OCI-M1 (cell line): ENCODE measurements around the gene GPR65.

Experiments used
- DNase-seq: peaks from one replicate; lab custom pipeline; 2025; lab: John Stamatoyannopoulos, UW

GPR65 gene, protein sequence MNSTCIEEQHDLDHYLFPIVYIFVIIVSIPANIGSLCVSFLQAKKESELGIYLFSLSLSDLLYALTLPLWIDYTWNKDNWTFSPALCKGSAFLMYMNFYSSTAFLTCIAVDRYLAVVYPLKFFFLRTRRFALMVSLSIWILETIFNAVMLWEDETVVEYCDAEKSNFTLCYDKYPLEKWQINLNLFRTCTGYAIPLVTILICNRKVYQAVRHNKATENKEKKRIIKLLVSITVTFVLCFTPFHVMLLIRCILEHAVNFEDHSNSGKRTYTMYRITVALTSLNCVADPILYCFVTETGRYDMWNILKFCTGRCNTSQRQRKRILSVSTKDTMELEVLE

DNA sequence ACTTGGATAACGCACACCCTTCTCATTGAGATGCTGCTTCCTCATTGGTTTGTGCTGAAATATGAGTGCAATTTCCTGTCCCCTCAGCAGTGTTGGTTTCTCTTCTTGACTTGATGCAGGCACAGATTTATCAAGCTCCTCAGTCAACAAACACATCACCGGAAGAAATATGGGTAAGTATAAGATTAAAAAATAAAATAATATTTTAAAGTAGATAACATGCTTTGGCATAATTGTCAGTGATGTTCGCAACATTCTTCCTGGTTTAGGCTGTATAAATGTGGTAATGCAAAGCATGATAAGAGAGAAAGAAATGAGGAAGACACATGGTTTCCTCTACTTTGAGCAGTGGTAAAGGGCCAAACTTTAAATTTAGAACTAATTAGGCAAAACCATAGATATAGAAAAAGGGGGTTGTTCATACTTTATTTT lies at the start of gene GPR65:
GPR65 (plus strand) TSS at position 86 of the 432 bp plus-strand sequence. CDS start 5,713 bp downstream, outside the sequence.
- DNase-seq = peak; percentile 83

DNA sequence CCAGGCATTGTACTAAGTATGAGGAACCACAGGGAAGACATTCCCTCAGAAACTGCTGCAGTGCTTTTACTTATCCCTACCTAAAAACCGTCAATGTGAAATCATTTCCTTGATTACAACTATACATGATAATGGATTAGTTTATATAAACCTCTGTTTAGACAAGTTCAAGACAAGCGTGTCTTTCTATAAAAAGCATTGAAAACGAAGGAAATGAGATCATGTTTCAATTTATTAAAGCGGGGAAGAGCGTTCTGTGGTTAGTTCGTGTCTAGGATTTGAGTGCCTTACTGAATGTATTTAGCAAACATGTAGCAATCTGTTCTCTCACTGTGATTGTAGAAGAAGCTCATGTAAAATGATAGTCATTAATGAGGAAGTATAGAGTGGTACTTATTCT lies 49.4 kb upstream of the GPR65 start:
- DNase-seq = no peak

DNA sequence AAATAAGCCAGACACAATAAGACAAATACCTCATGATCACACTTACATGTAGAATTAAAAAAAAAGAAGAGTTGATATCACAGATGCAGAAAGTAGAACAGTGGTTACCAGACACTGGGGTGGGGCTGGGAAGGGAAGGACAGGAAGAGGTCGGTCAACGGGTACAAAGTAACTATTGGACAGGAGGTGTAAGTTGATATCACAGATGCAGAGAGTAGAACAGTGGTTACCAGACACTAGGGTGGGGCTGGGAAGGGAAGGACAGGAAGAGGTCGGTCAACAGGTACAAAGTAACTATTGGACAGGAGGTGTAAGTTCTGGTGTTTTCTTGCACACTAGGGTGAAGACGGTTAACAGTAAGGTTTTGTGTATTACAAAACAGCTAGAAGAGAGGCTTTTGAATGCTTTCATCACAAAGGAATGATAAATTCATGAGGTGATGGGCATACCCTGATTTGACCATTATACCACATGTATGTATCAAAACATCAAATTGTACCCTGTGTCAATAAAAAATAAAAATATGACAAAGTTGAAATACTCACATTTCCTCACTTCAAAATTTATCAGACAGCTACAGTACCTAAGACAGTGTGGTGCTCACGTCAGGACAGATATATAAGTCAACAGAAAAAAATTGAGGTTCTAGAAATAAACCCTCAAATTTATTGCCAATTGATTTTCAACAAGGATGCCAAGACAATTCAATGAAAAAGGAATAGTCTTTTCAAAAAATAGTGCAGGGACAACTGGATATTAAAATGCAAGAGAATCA lies 44.7 kb upstream of the GPR65 start:
- DNase-seq = no peak

DNA sequence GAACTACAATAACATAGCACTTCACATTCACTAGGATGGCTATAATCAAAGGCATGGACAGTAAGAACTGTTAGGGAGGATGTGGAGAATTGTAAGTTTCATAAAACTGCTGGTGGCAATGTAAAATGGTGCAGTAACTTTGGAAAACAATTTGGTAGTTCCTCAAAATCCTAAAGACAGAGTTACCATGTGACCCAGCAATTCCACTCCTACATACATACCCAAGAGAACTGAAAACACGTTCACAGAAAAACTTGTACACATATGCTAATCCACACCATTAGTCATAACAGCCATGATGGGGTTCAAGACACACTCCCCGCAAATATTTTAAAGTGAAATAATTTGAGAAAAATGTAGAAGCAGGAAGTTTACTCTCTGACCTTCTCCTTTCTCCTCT lies 43.7 kb upstream of the GPR65 start:
- no peak for DNase-seq

DNA sequence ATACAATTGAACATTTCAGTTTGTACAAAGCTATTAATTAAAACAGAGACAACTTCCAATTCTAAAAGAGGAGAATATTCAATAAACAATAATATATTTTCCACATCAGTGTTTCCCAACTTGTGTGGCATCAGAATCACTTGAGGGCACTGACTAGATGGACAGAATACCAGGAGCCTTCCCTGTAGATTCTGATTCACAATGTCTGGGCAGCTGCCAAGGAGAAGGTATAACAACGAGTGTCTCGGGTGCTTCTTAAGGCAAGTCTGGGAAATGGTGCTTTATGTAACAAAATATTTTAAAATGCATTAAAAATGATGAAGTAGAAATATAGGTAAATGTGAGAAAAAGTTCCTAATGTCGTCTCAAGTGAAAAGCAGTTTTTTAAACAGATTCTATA lies 38.1 kb upstream of the GPR65 start:
- DNase-seq = no peak

DNA sequence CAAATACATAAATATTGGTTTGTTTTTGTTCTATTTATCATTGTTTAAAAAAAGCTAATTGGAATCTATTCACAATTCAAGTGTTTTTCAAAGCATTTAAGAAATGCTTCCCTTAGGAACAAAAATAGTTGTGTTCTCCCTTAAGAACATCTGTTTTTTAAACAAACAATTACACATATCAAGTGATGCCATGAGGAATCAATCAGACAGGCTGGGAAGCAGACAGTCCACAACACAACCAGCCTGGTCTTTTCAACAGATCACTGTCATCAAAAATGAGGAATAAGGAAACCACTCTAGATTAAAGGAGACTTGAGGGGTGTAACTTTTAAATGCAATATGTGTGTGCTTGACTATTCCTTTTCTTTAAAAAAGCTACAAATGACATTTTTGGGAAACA lies 37.4 kb upstream of the GPR65 start:
- no peak for DNase-seq

DNA sequence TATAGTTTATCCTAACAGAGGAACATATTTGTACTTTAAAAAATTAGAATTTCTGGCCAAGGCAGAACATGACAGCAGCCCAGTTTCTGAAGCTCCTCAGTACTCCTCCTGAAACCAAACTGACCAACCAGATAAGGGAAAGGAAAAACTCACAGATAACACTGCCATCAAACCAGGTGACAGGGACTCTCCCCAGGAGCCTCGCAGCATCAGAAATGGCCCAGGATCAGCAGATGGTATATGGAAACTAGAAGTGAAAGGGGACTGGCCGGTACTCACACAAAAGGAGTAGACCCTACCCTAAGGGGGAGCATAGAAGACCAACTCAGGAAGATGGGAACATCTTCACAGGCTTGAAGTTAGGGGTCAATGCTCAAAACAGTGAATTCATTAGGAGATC lies 33.9 kb upstream of the GPR65 start:
- DNase-seq = no peak

DNA sequence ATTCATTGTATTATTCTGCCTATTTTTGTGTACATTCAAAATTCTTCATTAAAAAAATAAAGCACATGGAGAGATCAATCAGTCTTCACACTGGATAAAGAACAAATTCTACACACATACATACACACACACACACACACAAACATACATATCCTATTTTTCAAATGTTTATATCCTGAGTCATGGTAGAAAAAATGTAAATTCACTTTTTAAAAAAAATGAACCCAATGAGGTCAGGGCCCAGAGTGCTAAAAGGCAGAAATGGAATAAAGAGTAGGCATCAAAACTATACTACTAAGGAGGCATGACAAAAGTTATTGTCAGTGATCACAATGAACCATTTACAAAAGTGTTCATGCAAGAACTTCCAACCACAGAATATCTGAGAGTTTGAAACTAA lies 29.3 kb upstream of the GPR65 start:
- no peak for DNase-seq

DNA sequence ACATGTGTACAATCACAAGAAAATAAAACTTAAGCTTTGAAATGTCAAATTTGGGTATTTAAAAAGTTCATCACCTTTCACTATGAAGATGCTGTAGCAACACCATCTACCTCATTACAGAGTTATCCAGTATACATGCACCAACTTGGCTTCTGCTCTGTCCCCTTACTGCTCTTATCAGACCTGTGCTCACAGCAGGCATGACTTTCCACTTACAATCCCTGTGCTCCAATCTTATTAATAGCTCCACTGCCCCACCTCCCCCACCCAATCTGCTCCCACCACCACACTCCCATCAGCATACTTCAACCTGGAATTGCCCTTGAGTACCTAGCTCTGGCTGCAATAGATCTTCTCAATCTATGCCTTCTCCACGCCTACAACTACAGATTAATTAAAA lies 25.2 kb upstream of the GPR65 start:
- DNase-seq = no peak

DNA sequence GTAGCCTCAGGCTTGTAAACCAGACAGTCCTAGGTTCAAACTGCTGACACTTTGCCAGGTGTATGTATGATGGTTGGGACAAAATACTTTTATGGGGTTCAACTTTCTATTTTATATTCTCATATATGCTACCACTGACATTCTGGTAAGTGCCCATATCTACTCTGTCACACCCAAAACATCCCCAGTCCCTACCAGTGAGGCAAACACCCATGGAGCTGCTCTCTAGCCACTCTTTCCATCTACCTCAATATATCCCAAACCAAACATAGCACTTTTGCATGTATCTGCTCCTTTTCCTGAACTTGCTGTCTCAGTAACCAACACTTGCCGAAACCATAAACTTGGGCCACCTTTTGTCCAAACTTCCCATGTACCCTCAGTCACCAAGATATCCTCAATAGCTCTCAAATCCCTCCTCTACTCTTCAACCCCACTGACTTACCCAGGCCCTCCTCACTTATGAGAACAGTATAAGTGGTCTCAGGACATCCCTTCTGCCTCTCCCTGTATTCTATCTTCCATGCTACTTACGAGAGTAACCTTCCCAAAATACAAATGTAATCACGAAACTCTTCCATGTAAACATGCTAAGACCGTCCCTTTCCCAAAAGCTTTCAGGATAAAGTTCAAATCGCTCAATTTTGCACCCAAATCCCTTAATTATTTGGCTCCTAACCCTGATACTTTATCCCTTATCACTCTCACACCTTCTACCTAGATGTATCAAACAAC lies 15.5 kb upstream of the GPR65 start:
- no peak for DNase-seq

DNA sequence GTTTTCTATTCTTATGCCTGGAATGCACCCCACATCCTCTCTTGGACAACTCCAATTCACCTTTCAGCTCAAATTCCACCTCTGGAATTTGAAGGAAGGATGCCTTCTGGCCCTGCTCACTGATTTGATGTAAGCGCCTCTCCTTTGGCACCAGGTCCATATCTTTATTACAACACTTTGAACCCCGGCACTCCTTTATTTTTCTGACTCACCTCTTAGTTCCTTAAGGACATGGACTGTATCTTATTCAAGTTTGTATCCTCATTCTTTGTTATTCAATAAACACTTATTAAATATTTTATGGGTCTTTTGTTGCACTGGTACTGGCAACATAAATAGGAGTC lies 15.0 kb upstream of the GPR65 start:
- no peak for DNase-seq

DNA sequence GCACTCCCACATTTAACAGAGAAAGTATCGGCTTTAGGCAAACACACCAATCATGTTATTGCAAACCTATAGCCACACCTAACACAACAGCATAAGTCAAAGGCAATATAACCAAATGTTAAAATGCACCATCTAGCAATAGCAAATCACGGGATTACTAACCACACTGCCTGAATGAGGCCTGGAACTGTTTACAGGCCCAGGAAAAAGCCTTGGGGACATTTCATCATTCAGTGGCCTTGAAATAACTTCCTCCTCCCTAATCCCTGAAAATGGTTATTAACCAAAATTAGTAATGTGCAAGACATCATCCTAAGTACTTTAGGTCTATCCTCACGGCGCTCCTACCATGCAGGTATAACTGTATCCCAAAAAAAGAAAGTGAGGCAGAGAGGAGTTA lies 14.3 kb upstream of the GPR65 start:
- no peak for DNase-seq

DNA sequence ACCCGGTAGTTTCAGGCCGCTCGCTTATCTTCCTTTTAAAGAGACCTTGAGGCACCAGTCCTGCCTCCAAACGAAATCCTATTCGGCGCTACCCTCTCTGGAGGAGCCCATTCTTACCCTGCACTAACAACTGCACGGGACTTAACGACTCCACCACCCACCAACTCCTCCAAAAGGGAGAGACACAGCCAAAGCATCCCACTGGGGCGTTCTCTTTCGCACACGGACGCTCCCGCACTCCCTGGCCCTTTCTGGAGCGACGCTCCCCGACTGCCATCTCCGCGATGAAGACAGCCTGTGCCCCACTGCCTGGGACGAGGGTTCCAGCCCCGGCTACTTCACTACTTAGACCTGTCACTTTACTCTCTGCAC lies 12.6 kb upstream of the GPR65 start:
- DNase-seq = peak; percentile 66

DNA sequence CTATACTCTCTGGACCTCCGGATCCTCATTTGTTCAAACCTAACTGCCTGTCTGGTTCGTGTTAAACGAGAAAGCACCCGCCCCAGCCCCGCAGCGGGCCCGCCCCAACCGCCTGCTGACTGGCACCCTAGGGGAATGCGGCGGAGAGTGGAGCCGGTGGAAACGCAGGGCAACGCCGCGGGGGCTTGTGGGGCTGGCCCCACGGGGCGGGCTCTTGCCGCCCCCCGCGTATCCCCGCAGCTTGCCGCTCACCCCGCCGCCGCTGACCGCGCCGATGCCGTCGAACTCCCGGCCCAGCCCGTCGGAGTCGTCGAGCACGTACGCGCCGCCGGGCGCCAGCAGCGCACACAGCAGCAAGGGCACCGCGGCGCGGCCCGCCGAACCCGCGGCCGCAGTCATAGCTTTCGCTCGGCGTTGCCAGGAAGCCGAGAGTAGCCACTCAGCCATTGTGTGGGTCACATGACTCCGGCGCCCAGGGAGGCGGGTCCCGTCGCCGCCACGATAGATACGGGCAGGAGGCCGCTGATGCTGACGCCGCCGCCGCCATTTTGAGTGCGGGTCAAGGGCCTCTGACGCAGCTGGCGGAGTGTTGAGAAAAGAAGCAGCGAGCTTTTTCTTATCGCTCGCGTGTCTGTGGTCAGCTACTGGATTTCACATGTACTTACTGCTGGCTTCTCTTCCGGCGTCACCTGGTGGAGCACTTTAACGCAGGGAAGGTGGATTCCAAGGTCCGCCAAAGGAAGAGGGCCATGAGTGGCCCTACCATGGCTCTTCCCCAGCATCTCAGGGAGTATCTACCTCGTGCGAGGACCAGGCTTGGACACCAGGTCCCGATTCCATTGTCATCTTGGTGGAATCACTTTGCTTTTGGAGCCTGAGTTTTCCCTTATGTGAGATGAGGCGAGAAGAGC lies 12.0 kb upstream of the GPR65 start, which contains the start of gene GALC:
GALC (minus strand) TSS at position 465 of the 911 bp plus-strand sequence; CDS start at position 447, 18 bp downstream.
- DNase-seq = peak; percentile 95

DNA sequence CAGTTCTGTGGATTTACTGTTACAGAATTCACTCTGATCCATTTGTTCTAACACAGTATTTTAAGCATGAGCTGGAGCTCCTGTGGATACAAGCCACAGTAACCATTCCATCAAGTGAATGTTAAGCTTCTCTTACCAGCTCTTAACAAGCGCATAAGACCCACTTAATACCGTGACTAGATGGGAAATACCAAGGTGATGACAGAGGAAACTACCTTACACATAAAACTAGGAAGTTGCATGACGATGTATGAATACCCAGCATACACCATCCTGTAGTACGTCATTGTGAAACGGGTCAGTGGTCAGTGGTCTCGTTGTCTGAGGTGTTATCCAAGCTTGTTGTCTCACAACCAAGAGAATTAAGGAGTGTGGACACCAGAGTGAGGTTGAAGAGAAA lies 10.0 kb upstream of the GPR65 start:
- DNase-seq = peak; percentile 92

DNA sequence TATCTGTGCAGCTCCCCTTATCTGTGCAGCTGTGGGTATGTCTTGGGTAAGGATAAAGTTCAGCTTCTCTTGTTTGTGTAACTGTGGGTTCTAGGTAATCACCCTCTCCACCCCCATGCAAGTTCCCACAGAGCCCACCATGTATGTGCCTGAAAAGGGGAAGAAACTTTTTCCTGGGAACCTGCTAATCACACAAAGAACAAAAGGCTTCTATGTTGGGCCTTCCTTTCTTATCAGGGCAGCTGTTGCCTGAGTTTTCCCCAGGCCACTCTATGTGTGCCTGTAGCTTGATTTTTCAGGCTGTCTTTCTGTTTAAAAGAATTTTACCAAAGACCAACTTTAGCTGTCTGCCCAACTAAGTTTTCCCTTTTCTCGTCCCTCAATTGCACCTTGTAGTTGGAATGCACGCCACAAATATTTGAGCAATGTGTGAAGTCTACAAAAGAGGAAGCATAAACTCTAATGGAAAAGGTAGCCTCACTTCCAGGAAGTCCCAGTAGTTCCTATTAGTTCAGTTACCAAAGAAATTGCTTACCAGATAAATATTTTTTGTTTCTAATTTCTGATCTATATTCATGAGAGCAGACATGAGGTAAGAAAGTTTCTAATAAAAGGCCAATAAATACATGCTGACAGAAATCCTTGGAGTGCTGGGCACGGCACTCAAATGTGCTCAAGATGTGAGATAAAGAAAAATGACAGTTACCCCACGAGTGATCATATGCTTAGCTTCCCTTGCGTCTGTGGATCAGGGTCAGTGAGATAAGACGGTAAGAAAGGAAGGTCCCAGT lies 9.2 kb upstream of the GPR65 start:
- peak; percentile 92 for DNase-seq

DNA sequence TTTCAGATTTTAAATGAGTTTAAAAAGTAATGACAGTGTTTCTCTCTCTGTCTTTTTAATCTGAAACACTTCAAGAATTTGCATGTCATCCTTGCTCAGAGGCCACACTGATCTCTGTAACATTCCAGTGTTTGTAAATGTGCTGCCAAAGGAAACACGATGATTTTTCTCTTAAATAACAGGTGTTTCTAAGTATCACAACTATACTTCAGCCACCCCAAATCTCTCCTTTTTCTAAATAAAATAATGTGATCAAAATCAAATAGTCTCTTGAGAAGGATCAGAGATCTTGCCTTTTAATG lies 8.7 kb upstream of the GPR65 start:
- no peak for DNase-seq

DNA sequence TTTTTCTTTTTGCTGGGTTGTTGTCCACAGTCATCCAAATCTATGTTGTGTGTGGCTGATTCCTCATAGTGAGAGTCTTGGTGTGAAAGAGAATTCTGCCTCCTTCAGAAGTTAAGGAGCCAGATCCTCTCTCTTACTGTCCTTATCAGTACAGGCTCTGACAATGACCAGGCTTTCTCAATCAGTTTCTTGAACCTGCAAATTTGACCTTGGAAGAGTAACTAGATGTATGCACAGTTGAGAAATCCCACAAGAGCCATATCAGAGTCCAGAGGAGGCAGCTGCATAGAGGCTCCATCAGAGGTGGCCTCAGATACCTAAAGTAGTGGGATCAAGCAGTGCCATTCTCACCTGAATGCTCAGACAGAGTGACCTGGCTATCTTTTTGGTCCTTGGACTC lies 6.5 kb upstream of the GPR65 start:
- DNase-seq = peak; percentile 56

DNA sequence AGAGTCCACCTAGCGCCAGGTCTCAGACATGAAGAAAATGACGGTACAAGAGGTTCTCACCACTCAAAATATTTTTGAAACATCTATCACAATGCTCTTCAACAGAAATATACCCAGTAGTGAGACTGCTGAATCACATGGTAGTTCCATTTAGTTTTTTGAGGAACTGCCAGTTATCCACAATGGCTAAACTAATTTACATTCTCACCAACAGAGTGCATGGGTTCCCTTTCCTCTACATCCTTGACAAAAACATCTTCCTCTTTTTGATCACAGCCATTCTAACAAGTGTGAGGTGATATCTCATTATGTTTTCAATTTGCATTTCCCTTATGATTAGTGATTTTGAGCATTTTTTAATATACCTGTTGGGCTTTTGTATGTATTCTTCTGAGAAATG lies 5.7 kb upstream of the GPR65 start:
- DNase-seq = peak; percentile 77

DNA sequence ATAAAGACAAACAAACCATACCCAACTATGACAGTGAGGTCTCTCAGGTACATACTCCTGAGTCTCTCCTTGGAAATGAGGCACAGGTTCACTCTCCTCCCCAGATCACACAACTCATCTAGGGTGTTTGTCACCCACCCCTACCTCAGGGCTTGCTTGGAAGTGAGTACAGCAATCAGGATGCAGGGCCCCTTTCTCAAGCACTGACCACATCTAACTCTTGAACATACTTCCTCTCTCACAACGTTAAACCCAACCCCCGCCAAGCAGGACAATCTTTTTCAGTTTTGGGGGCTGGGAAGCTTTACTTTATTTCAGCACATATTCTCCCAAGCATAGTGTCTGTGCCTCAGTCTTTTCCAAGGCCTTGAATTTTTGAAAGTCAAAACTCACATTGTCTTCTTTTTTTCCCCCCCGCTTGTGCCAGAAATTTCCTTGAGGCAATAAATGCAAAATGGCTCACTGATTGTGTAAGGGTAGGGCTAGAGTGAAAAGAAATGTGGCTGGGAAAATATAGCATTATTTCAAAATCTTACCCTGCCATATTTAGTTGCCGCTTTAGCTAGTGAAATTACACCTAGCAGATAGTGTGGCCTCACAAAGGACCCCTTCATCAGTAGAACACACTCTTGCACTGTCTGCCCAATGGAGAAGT lies 2.4 kb upstream of the GPR65 start:
- DNase-seq = peak; percentile 80

DNA sequence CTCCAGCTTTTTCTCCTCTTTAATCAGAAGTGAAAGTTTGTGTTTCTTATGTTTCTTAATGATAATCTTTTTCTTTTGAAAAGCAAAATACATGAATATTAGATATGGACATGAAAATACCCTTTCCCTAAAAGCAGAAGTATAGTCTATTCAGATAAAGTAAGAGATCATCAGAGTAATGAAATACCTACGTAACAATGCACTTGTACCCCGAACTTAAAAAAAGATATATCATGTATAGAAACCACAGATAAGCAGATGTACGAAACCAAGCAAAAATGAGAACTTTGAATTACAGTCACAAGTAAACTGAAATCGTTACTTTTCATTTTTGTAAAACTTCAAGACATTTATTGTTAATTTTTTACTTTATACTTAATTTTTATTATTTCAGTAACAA lies 1.5 kb upstream of the GPR65 start:
- peak; percentile 80 for DNase-seq
